Nephron (organoid): Measurements from ENCODE around the gene KL.

Experiments used
- H3K27ac Mint-ChIP-seq, 3 experiments: 2 replicates each; pipeline ENCODE4 v1.8.0; 2020; ENCODE audit warnings: mixed read lengths in 3 of 3, mild to moderate bottlenecking in 2 of 3, moderate library complexity in 1 of 3
- H3K27me3 Mint-ChIP-seq: 2 replicates; pipeline ENCODE4 v1.8.0; 2021; ENCODE audit warnings: low read depth, mild to moderate bottlenecking, moderate library complexity, mixed read lengths
- H3K36me3 Mint-ChIP-seq: 2 replicates; pipeline ENCODE4 v1.8.0; 2020; ENCODE audit warnings: low read depth, mixed read lengths
- H3K4me1 Mint-ChIP-seq: 2 replicates; pipeline ENCODE4 v1.8.0; 2020; ENCODE audit warnings: mixed read lengths
- H3K4me3 Mint-ChIP-seq, 3 experiments: 2 replicates each; pipeline ENCODE4 v1.8.0; 2020; ENCODE audit warnings: mild to moderate bottlenecking in 3 of 3, mixed read lengths in 3 of 3, moderate library complexity in 2 of 3
- H3K9me3 Mint-ChIP-seq: 2 replicates; pipeline ENCODE4 v1.8.0; 2020; ENCODE audit warnings: mixed read lengths
- TF ChIP-seq, protein P1 (sequence below), 3 experiments: fragments of 200-600 bp; sonication (generic); IDR thresholded peaks; one replicate each; pipeline ENCODE4 v1.5.0; 2021; ENCODE audit warnings: antibody characterized with exemption in 3 of 3; ENCODE audit not compliant: unreplicated experiment in 3 of 3

Gene KL

DNA sequence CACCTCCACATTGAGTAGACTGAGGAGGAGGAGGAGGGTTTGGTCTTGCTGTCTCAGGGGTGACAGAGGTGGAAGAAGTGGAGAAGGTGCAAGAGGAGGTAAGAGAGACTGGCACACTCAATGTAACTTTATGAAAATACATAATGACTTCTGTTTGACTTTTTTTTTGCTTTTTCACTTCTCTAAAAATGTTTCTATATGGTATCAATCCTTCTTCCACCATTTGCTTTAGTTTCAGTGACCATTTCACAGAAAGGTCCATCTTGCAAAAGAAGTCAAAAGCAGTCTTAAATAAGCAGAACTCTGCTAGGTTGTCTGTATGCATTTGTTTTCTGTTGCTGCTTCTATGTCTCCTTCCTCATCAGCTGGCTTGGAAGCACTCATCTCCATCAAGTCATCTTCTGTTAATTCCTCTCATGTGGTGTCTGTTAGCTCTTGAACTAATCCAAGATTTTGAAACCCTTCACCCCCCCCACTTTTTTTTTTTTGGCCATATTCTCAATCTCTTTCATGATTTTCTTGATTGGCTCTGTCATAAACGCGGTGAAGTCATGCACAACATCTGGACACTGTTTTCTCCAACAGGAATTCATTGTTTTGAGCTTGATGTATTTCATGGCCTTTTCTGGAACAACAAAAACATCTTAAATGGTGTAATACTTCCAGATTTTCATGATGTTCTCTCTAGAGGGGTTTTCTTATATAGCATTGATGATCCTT, 80.8 kb downstream of the KL start:
- peaks cover 5% of the 10 kb centered on the region for H3K36me3 Mint-ChIP-seq
- no peaks in the 10 kb centered on the region for H3K27me3 Mint-ChIP-seq
- peaks cover 10% of the 10 kb centered on the region for H3K4me1 Mint-ChIP-seq
- no peak overlapping the region for H3K27ac Mint-ChIP-seq
- H3K4me3 Mint-ChIP-seq, result no peak overlapping the region
- peaks cover 51% of the 10 kb centered on the region for H3K9me3 Mint-ChIP-seq
- TF ChIP-seq, protein P1, sequence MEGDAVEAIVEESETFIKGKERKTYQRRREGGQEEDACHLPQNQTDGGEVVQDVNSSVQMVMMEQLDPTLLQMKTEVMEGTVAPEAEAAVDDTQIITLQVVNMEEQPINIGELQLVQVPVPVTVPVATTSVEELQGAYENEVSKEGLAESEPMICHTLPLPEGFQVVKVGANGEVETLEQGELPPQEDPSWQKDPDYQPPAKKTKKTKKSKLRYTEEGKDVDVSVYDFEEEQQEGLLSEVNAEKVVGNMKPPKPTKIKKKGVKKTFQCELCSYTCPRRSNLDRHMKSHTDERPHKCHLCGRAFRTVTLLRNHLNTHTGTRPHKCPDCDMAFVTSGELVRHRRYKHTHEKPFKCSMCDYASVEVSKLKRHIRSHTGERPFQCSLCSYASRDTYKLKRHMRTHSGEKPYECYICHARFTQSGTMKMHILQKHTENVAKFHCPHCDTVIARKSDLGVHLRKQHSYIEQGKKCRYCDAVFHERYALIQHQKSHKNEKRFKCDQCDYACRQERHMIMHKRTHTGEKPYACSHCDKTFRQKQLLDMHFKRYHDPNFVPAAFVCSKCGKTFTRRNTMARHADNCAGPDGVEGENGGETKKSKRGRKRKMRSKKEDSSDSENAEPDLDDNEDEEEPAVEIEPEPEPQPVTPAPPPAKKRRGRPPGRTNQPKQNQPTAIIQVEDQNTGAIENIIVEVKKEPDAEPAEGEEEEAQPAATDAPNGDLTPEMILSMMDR (IDR thresholded peaks at IDR 0.05; ENCODE audit: unreplicated experiment in 3 of 3), result no peak

DNA sequence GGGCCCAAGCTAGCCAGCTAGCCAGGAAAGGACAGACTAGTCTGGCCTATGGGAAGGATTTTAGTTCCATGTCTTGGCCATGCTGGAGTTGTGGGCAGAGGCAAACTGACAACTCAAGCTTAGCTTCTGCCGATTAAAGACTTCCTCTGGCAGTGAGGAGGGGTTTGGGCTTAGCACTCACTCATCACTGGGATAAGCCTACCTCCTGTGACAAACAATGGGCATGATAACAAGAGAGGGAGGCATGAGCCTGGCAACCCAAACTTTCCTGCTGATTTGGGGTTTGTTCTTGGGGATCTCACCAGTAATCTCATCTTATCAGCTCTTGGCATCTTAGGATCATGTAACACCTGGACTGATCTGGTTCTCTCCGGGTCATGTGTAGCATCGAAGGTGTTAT, 83.6 kb downstream of the KL start:
- H3K27me3 Mint-ChIP-seq, result no peaks in the 10 kb centered on the region
- peaks cover 16% of the 10 kb centered on the region for H3K36me3 Mint-ChIP-seq
- H3K27ac Mint-ChIP-seq, result no peak overlapping the region
- TF ChIP-seq, protein P1 (IDR thresholded peaks at IDR 0.05; ENCODE audit: unreplicated experiment in 3 of 3), result no peak
- H3K4me3 Mint-ChIP-seq, result no peak overlapping the region
- peaks cover 40% of the 10 kb centered on the region for H3K9me3 Mint-ChIP-seq
- H3K4me1 Mint-ChIP-seq, result no peaks in the 10 kb centered on the region

DNA sequence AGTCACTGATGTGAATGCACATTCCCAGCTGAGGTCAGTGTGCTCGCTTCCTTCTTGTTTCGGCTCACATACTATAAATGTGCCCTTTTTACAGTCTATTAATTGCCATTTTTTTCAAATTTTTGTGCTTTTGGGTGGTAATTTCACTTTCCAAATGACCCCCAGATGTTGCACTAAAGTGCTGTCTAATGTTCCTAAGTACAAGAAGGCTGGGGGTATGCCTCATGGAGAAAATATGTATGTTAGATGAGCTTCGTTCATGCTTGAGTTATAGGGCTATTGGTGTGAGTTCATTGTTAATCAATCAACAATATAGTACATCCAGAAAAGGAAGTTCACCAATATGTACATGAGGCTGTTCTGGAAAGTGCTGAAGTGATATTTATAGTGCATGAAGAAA, 84.7 kb downstream of the KL start:
- H3K4me1 Mint-ChIP-seq, result no peaks in the 10 kb centered on the region
- no peak overlapping the region for H3K27ac Mint-ChIP-seq
- H3K27me3 Mint-ChIP-seq, result no peaks in the 10 kb centered on the region
- TF ChIP-seq, protein P1 (IDR thresholded peaks at IDR 0.05; ENCODE audit: unreplicated experiment in 3 of 3), result no peak
- H3K36me3 Mint-ChIP-seq, result peaks cover 23% of the 10 kb centered on the region
- peaks cover 35% of the 10 kb centered on the region for H3K9me3 Mint-ChIP-seq
- H3K4me3 Mint-ChIP-seq, result no peak overlapping the region

DNA sequence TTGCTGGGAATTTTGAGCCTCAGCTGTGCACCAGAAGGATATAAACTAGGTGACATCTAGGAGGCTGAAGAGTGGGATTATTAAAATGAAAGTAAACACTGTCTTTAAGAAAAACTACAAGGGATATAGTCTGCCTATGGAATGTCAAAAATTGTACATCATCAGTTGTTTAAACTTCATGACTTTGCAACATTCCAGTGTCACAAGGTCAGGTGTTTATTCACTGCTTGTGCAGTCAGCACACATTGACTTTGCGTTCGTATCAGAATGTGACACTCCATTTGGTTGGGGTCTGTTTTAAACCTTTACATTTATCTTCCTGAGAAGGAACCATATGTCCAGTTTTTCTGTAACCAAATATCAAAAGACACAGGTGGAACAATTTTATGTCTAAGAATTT, 85.6 kb downstream of the KL start:
- peak overlapping the region in 1 of 3 experiments; percentile 28 for H3K27ac Mint-ChIP-seq
- H3K9me3 Mint-ChIP-seq, result peaks cover 27% of the 10 kb centered on the region
- TF ChIP-seq, protein P1 (IDR thresholded peaks at IDR 0.05; ENCODE audit: unreplicated experiment in 3 of 3), result no peak
- H3K27me3 Mint-ChIP-seq, result no peaks in the 10 kb centered on the region
- peaks cover 32% of the 10 kb centered on the region for H3K36me3 Mint-ChIP-seq
- H3K4me1 Mint-ChIP-seq, result no peaks in the 10 kb centered on the region
- no peak overlapping the region for H3K4me3 Mint-ChIP-seq

DNA sequence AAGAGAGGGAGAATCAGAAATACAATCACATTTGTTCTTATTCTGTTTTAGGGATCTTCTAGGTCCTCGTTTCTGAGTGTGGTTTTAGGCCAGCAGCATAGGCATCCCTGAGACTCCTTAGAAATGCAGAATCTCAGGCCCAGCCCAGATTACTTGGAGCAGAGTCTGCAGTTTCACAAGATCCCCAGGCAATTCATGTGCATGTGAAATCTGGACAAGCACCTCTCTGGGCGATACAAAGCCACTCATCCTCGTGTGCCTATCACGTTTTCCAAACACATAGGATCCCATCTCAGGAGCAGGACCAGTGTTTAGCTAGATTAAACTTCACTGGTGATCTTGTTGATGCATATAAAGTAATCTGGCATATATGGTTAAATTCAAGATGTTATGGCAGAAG, 87.2 kb downstream of the KL start:
- Mint-ChIP-seq H3K9me3 (peaks cover 17% of the 10 kb centered on the region), H3K27me3 (no peaks in the 10 kb centered on the region), H3K4me3 (no peak overlapping the region), H3K4me1 (no peaks in the 10 kb centered on the region), H3K27ac (no peak overlapping the region), H3K36me3 (peaks cover 45% of the 10 kb centered on the region)
- TF ChIP-seq, protein P1 (IDR thresholded peaks at IDR 0.05; ENCODE audit: unreplicated experiment in 3 of 3), result no peak

DNA sequence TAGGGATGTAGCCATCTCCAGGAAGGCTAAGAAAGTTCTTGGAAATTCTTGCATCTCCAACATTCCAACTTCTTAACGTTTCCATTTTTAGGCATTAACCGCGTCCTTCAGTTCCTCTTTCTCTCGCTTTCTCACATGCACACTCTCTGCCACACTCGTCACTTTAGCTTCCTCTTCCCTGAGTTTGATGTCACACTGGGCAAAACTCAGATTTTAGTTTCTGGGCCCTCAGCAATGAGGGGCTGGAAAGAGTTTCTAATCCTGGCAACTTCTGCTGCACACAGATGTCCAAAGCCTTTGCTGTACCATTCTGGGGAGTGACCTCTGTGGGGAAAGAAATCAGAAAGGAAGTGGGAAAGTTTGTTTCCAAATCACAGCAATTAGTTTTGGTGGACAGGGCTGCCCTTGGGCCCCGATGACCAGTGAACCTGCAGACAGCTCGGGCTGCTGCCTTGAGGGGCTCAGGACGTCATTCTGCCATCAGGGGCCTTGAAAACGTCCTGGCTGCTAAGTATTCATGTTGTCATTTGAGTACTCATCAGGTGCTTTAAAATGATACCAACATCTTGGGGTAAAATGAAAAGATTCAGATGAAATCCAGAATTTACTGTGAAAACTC, 89.3 kb downstream of the KL start:
- Mint-ChIP-seq H3K27ac (no peak overlapping the region), H3K36me3 (peaks cover 53% of the 10 kb centered on the region), H3K4me1 (peaks cover 10% of the 10 kb centered on the region), H3K27me3 (no peaks in the 10 kb centered on the region), H3K9me3 (peaks cover 5% of the 10 kb centered on the region), H3K4me3 (no peak overlapping the region)
- TF ChIP-seq, protein P1 (IDR thresholded peaks at IDR 0.05; ENCODE audit: unreplicated experiment in 3 of 3), result no peak
